GM19023 (cell line): ENCODE measurements around the gene KLF9.
"Not testable (repeated sequence)": the region's sequence is repeated elsewhere in the genome, so short reads cannot be mapped to it uniquely, and the experiment has no call there.

ENCODE experiments used
- ATAC-seq: cut with Tn5 transposase; IDR thresholded peaks from one replicate; pipeline ENCODE4 v1.9.1; 2021; ENCODE audit warnings: mild to moderate bottlenecking, moderate library complexity; ENCODE audit not compliant: unreplicated experiment

Gene KLF9

DNA sequence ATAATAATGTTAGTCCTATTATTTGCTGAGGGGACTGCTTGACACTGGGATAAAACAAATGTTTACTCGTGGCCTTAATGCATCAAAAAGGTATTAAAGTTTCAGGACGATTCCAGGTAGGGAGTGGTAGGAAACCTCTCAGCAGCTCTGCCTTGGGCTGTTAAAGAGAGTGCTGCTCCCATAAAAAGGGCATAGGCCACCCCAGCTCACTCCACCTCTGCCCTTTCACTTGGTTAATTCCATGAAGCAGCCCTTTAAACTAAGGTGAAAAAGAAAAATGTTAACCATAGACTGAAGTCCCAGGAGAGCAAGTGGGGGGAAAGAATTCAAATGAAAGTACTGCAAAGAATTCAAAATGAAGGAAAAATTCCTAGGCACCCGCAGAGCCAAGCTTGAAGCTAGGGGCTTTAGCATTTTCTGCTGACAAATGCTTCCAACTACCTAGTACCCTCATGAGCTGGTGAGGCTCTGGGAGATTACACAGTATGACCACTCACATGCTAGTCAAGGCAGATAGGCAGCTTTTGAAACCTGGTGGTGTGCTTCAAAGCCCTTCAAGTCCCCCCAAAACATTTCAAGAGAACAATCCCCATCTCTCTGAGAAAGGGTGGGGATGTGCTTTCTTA, 8.5 kb downstream of the KLF9 start:
- ATAC-seq = peak; percentile 30

DNA sequence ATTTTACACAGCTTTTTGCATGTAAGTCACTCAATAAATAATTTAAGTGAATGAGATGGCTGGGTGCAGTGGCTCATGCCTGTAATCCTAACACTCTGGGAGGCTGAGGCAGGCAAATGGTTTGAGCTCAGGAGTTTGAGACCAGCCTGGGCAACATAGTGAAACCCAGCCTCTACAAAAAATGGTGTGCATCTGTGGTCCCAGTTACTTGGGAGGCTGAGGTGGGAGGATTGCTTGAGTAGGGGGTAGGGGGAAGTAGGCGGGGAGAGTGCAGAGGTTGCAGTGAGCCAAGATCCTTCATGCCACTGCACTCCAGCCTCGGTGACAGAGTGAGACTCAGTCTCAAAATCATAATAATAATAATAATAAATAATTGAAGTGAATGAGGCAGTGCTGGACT, 10.2 kb downstream of the KLF9 start:
- no peak for ATAC-seq

DNA sequence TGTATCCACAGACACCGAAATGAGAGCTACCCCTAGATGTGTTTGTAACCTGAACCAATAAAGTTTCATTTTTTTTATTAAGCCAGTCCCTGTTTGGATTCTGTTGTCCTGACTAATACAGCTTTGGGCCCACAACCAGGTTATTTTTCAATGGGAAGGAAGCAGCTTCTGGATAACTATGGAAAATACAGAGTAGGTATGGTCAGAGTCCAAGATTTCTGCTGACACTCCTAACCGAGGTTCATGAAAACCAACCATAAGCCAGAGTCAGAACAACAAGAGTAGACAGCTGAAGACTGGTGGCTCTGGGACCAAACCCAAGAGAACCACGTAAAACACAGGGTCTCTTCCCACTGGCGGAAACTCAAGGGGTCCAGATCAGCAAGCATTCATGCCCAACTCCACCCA, 10.8 kb downstream of the KLF9 start:
- ATAC-seq = no peak

DNA sequence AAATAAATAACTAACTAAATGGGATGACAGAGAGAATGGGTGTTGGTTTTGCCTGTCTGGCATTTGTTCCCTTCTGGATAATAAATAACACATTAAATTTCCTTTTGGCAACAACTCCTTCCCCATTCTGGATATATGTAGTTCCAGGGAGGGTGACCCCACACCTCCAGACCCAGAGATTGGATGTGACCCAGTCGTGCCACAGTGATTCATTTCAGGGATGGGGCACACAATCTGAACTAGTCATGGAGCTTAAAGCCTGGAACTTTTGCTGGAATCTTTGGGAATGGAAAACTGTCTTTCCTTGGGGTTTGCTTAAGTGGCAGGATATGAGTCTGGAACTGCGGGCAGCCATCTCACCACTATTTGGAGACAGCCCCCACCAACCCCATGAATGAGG, 11.3 kb downstream of the KLF9 start:
- no peak for ATAC-seq

DNA sequence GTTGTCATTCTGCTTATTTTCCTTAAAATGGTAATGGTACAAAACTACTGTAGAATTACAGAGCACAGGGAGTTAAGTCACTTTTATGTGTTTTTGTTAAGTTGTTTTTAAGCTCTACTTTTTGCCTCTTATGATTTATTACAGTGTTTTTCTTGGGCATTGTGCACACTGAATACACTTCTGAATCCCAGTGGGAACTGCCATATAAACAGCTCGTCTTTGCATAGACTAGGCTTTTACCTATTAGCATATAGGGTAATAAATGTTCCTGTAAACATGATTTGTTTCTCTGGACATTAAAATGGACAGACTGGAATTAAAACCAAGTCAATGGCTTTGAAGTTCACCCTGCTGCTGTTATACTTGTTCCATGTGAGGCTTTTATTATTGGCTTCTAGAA, 12.2 kb downstream of the KLF9 start:
- no peak for ATAC-seq

DNA sequence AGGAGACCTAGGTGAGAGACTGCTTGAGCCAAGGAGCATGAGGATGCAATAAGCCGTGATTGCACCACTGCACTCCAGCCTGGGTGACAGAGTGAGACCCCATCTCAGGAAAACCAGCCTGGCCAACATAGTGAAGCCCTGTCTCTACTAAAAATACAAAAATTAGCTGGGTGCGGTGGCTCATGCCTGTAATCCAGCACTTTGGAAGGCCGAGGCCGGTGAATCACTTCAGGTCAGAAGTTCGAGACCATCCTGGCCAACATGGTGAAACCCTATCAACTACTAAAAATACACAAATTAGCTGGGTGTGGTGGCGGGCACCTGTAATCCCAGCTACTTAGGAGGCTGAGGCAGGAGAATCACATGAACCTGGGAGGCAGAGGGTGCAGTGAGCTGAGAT, 13.2 kb downstream of the KLF9 start:
- not testable (repeated sequence) for ATAC-seq

DNA sequence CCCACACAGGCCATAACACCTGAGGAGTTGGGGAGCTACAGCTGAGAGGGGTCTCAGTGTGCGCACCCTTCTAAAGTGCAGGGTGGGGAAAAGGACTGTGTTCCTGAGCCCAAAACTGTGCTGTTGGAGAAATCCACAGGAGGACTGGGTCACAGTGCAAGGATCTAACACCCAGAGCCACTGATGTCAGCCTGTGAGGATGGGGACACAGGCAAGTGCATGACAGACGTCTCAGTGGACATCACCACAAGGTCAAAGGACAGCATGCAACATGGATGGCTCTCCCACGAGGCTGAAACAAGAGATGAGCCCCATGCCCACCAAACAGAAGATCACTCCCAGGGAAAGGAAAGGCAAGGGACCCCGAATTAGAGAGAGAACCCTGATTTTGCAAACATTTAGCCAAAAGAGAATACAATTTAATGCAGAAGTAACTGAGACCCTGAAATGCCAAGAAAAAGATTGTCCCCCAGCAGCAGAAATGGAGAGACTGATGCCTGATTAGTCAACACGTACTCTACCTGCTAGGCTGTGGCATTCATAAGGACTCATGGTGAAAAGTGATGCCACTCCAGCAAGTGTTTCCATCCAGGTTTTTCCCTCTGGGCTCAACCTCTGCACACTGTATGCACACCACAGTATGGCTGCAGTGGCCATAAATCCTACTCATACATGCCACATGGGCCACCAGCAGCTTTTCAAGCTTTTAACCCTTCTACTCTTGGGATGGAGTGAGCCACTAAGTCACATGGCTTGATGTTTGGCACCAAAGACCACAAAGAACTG, 14.2 kb downstream of the KLF9 start:
- ATAC-seq = no peak

DNA sequence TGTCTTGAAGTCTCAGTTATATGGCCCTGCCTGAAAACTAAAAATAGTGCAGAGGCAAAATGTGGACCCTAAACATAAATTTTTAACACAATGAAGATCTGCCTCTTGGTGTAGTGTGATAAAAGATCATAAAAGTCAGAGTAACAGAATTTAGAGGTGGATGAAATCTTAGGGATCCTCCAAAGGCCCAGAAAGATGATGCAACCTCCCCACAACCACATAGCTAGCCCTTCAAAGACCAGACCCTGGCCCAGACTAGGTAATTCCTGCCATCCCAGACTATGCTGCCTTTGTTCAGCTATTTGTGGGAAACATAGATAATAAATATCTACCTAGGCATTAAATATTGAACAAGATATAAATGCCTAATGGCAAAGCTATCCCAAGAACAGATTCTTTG, 15.3 kb downstream of the KLF9 start:
- ATAC-seq = no peak

DNA sequence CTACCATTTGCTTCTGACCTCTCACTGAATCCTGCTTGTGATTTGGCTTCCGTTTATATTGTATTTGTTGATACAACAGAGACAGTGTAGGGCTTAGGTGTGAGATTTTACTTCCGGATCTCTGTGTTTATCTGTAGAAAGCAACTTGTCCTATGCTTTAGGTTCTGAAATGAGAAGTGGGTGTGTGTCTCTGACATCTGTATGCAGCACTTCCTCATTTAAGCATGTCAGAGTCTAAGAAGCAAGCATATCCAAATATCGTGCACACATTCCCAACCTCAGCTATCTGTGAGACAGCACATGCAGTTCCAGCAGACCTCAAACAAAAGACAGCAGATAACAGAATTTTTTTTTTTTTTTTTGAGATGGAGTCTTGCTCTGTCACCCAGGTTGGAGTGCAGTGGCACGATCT, 16.3 kb downstream of the KLF9 start:
- peak; percentile 98 for ATAC-seq

DNA sequence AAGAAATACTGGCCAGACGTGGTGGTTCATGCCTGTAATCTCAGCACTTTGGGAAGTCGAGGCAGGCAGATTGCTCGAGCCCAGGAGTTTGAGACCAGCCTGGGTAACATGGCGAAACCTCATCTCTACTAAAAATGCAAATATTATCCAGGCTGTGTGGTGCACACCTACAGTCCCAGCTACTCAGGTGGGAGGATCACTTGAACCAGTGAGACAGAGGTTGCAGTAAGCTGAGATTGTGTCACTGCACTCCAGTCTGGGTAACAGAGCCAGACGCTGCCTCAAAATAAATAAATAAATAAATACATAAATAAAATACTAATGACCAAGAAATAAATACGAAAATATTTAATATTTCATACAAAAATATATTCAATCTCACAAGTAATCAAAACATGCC, 18.8 kb downstream of the KLF9 start:
- no peak for ATAC-seq

DNA sequence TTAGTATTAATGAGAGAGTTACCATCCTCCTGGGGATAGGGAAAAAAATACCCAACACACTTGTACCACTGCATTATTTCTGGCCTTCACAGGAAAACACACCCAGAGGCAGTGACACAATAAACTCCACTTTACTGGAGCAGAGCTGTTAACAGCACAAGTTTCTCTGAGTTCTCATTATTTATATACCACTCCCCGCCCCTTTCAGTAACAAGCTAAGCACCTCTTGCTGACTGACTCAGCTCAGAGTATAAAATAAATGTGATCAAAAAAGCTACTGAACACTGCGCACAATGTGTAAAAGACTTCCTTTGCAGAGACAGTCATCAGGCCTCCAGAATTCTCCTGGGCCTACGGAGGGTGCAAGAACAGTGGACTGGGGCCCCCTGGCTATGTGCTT, 21.6 kb downstream of the KLF9 start:
- no peak for ATAC-seq

DNA sequence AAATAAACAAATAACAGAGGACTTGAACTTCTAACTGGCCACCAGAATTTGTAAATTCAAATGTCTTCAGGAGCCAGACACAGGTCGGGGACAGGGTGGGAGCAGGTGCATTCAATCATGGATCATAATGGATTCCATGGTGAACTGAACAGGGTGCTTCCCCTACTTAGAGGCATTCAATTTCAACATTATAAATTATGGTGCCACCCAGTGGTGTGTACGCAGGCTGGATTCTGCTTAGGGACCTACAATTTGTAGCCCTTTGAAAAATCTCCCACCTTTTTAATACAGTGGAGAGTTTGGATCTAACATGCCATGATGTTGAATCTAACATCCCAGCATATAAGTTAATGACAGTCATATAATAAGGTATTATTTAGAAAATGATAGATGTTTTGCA, 22.3 kb downstream of the KLF9 start:
- ATAC-seq = no peak

DNA sequence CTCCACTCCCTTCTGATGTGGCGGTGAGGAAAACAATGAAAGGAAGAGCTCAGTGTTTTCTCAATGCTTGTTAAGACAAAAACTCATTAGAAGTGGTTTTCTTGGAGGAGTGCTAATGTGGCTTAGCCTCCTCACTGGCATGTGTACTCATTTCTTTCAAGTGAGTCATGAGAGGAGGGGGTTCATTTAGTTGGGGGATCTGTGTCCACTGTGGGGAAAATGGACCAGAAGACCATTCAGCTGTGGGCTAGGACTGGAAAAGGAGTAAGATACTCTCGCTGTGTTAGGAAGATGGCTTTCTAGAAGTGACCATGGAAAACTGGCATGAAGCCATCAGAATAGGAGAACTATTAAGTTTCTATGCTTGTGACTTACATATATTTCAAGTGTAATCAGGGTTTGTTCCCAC, 23.5 kb downstream of the KLF9 start:
- ATAC-seq = no peak

DNA sequence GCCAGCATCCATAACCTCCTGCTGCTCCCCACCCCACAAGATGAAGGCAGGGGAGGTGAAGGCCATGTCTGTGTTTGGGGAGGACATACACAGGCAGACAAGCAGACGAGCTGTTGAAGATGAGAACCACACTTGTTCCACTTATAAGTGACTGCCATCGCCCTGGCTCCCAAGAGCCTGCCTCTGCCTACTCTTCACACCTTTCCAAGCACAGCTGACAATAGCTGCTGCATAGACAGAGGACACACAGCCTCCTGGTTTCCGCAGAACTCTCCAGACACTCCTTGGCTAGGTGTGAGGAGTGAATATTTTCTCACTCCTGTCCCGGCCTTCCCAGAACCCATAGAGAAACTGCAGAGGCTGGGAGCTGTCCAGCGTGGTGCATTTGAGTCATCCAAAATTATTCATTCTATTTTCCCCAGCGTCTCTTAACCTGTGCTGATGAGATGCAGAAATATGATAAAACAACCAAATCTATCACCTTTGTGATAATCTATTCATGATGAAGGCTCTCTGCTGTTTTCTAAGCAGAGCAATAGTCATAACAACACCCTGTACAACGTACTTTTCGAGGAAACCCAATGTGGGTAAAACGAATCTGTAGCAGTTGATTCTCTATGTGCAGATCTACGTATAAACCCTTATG, 24.7 kb downstream of the KLF9 start:
- ATAC-seq = no peak

DNA sequence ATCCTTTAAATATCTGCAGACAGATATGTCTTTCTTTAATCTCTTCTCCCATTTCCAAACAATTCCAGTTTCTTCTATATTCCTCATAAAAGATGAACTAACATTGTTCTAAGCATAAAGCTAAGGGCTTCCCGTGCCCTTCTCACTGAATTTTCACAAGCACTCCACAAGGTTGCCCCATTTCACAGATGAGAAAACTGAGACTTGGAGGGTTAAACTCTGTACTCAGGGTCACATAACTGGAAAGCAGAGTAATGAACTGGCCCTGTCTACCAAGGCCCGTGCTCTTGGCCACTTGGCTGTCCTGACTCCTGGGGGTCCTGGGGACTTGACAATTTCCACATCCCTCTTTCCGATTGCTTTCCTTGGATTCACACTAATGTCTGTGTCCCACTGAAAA, 25.3 kb downstream of the KLF9 start:
- ATAC-seq = no peak

DNA sequence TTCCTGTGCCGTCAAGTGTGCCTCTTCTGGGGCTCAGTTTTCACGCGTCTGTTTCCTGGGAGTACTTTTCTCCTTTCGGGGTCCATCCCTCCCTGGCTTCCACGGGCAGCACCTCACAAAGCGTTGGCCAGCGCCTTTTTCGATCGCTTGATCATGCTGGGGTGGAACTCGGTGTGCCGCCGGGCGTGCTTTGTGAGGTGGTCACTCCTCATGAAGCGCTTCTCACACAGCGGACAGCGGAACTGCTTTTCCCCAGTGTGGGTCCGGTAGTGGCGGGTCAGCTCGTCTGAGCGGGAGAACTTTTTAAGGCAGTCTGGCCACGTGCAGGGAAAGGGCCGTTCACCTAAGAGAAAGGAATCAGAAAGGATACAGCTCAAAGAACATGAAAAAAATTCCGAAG, 26.8 kb downstream of the KLF9 start:
- no peak for ATAC-seq

DNA sequence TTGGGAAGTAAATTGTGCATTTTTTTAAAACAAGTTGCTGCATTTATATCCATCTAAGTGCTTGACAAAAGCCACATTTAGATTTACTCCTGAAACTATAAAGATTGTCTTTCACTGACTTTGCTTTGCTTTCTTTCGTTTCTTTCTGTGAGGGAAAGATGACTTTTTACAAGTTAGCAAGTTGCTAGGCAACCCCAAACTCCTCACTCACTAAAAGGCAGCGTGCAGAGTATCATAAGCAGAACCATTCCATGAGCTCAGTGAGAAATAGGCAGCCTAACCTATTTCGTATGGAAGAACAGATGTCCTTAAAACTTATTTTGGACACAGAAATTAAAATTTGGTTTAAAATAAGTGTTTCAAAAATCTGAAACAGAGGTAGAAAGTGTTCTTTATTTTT, 29.0 kb downstream of the KLF9 start:
- no peak for ATAC-seq

DNA sequence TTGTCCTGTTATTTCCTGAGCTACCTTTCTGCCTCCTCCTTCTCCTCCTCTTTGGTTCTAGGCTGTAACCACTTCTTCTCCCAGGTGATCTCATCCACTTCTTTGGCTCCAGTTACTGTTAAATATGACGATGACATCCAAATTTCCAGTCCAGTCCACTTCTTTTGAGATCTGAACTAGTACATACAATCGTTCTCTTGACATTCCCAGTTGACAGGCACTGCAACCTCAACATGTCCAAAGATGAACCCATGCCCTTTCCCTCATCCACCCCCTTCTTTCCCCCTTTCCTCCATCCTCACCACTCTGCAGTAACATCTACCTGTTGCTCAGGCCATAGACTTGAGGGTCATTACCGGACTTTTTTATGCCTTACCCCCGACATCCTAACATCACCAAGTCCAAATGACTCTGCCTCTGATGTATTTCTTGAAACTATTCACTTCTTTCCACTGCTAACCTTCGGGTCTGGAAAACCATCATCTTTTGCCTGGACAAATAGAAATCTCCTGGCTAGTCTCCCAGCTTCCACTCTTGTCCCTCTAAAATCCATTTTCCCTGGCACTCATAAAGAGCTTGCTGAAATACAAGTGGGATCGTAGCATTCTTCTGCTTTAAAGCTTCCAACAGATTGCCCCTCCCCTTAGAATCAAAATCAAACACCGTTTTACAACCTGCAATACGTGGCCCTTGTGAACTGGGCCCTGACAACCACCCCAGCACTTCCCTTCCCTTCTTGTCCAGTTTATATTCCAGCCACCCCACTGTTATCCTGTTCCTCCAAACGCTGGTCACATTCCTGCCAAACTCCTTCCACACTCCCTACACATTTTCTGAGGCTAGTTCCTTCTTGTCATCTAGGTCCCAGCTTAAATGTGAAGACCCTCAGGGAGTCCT, 31.5 kb downstream of the KLF9 start:
- no peak for ATAC-seq

DNA sequence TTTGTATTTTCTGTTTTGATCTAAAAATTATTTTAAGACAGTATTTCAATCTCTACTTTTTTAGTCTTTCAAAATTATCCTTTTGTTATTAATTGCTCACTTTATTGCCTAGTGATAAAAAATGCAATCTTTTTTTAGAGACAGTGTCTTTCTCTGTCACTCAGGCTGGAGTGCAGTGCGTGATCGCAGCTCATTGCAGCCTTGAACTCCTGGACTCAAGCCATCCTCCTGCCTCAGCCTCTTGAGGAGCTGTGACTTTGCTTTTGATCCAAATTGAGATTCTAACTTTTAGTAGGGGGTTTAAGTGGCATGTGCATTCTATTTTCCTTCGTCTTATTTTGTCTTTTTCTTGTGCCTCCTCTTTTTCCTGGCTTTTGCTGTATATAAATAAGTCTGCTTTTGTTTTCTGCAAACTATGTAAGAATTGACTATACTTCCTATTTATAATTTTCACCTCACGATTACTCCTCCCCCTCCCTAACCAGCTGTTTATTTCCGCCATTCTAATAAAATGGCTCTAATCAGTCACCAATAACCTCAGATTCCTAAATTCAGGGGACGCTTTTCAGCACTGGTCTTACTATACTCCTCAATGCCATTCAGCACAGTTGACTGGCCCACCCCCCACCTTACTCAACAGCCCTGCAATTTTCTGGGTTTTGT, 32.3 kb downstream of the KLF9 start:
- no peak for ATAC-seq

DNA sequence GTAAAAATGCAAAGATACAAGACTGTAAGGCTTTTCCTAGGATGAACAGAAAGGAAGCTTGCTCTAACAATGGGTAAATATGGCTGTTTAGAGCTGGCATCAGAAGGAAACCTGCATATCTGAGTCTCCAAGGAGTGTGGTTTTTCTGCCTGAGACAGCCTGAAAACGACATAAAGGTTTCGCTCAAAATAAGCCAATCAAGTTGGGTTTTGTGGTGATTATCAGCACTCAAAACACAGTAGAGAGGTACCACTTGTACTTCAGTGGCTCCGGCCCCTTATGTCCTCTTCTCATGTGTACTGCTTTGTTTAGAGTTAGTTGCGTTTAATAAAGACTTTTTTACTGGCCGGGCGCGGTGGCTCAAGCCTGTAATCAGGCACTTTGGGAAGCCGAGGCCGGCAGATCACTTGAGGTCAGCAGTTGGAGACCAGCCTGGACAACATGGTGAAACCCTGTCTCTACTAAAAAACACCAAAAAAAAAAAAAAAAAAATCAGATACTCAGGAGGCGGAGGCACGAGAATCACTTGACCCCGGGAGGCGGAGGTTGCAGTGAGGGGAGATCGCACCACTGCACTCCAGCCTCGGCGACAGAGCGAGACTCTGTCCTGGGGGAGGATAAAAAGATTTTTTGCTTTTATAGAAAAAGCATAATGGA, 39.4 kb downstream of the KLF9 start:
- ATAC-seq = no peak
